Lung microvascular endothelial cell (primary cell): ENCODE data around the gene TP53TG5. TPM values are rescaled to one million over a fixed set of nuclear protein-coding genes. Genes with fewer than 3 reads are reported as not detected.
"Not testable (repeated sequence)": the region's sequence is repeated elsewhere in the genome, so short reads cannot be mapped to it uniquely, and the experiment has no call there.

Experiments used
- DNase-seq, 2 donors: peaks; one replicate each; pipeline versions ENCODE4 v3.0.0 to v3.0.0-alpha.2; 2010; ENCODE audit warnings: low read depth in 2 of 2
- total RNA-seq: library from RNA; depleted of rRNA; stranded (reverse); fragments of >200 nt; gene quantifications from 2 replicates; pipeline ENCODE4 v1.2.1, GENCODE V29; 2014

Gene TP53TG5
- total RNA-seq, 1 donor from 2014 or later: not detected

DNA sequence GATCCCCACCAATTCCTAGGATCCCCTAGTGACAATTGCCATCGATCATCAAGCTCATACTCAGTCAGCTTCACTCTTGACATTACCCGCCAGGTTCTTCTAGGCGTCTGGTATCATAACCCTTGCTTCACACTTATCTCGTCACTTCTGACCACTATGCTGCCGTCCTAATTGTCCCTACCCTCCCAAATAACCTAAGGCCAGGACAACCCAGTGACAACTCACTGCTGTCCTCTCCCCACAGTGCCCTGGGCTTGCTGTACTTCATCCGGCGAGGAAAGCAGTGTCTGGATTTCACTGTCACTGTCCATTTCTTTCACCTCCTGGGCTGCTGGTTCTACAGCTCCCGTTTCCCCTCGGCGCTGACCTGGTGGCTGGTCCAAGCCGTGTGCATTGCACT, 11.5 kb downstream of the TP53TG5 start:
- DNase-seq: no peak

DNA sequence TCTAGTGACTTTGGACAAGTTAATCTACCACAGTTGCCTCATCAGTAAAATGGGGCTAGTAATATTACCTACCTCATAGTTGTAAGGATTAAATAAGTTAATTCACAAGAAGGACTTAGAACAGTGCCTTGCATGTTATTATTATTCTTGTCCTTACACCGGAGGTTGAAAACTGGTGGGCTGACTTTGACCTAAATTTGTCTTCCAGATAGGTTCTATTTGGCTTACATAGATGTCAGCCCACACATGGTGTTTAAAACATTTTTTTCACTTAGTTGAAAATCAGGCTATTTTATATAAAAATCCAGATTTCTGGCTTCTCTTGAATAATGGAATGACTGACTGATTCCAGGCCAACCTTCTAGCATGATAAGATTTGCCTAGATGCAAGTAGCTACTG, 11.9 kb downstream of the TP53TG5 start:
- no peak for DNase-seq

DNA sequence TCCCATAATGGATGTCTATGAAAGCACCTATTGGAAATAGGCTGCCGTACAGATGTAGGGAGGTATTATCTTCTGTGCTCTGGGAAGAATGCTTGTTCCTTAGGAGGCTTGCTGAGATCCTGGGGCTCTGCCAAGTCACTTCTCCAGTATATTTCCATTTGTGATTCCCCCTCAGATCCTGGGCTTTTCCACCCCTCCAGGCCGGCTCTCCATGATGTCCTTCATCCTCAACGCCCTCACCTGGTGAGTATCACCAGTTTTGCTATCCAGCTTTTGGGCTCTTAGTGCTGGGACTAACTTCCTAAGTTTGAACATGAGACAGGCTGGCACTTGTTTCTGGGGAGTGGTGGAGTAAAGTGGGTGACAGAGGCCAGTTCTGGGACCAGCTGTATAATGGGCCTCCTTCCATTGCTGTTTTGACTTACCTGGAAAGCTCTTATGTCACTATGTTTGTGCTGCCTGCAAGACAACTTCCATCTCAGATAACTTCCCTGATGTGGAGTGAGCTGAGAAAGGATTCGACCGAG, 12.6 kb downstream of the TP53TG5 start:
- no peak for DNase-seq

DNA sequence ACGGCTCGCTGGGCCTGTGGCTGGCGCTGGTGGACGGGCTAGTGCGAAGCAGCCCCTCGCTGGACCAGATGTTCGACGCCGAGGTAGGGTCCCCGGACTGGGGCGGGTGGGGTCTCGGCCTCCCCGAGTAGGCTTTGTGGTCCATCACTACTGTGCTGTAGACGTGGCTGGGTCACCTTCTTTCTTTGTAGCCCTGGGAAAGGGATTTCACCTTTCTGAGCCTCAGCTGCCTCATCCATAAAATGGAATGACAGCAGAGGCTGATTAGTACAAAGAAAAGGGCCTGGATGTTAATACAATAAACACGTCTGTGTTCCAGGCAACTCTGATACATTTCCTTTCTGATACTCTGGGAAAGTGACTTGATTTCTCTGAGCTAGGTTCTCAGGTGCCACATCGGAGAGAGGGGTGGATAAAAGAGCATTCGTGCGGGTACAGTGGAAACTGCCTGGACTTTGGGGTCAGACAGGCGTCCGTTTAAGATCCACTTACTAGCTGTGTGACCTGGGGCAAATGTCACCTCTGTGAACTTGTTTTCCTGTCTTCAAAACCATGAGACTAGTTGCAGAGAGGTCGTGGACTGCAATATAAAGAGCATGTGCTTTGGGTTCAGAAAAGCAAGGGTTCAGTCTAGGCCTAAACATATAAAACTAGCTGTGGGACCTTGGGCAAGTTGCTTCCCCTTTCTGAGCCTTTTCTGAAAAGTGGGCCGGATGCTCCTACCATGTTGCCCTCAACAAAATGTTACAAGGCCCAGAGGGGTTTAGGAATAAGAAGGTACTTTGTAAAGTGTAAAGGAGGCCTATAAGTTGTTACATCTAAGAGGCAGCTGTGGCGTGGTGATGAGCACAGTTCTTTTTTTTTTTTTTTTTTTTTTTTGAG, 14.3 kb downstream of the TP53TG5 start:
- DNase-seq: peak in 1 of 2 donors; percentile 55

DNA sequence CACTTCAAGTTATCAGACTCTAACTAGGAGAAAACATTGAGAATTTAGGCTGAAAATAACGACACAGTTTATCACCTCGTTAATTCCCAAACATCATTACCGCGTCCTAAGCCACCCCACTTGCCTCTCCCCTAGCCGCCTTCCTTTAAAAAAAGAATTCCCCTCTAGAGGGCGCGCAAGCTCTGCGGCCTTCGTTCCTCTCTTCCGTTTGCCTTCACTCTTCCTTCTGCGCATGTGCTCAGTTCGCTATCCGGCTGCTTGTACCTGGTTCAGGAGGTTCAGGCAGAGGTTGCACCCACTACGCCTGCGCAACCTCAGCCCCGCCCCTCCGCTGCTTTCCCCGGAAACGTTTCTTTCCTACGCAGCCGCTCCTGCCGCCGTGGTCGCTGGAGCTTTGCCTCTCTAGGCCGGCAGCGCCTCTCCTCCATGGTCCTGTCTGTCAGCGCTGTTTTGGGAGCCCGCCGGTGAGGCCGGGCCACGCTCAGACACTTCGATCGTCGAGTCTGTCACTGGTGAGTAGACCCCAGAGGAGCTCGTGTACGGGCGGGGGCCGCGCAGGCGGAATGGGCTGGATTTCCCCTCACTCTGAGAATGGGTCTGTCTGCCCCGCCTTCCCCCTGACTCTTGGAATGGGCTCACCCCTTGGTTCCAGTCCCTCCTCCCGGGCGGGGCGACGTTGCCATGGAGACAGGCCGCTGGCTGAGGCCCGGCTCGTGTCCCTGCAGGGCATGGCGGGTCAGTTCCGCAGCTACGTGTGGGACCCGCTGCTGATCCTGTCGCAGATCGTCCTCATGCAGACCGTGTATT, 15.1 kb downstream of the TP53TG5 start, which contains the start of gene SYS1:
Gene SYS1, plus strand, starts transcription at position 353 of the 807 bp plus-strand sequence. Its CDS starts 376 bp downstream, at position 729.
- peak; percentile 98 to 99 for DNase-seq

DNA sequence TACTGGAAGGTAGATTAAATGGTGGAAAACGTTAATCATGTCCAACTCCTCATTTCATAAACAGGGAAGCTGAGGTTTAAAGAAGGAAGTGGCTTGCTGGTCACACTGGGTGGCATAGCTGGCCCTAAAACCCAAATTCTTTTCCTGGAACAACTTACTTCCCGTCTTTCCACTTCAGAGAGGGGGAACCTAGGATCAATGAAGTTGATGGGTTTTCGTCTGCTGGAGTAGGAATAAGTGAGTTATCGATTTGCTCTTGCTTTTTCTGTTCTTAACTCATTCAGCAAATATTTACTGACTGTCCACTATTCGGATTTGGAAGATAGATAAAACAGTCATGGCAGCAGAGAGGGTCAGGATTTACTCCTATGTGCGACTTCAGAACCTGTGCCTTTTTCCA, 16.3 kb downstream of the TP53TG5 start:
- no peak for DNase-seq

DNA sequence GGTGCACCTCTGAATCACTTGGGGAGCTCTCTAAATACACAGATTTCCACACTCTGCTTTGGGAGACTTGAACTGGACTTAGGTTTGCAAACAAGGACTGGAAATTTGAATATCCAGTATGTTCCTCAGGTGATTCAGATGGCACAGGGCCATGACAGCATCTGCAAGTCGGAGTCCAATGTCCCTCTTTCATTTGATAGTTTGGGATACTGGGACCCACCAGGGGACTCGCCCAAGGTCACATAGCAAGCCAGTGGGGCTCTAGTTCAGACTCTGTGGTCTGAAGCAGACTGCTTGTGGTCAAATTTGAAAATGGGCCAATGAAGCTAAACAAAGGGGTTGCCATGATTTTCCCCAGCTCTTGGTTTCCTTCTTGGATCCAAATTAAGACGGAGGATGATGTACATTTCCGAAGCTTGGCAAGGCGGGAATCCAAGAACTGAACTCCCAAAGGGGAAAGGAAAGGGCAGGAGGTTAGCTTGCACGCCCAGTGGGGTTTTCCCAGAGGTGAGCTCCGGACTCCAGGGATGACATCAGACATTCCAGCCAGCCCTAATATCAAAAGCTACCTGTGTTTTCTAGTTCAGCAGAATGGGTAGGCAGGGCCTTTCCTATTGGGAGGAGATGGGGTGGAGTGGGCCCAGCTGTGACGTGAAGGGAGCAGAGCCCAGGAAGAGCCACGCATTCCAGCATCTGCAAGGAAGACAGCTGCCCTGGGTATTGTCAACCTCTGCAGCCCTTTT, 18.5 kb downstream of the TP53TG5 start:
- DNase-seq: peak; percentile 71 to 90

DNA sequence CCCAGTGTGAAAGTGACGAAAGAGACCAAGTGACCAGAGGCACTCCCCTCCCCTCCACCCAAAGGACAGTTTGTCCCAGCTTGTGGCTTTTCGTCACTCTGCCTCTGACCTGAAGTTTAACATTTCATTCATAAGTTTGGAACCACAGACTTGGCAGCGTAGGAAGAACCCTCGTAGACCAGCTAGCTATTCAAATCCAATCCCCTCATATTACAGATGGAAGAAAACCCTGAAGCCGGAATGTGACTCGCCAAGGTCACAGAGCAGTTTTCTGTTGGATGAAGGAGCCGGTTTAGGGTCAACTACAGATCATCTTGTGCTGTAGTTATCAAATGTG, 19.1 kb downstream of the TP53TG5 start:
- DNase-seq: peak in 1 of 2 donors; percentile 53

DNA sequence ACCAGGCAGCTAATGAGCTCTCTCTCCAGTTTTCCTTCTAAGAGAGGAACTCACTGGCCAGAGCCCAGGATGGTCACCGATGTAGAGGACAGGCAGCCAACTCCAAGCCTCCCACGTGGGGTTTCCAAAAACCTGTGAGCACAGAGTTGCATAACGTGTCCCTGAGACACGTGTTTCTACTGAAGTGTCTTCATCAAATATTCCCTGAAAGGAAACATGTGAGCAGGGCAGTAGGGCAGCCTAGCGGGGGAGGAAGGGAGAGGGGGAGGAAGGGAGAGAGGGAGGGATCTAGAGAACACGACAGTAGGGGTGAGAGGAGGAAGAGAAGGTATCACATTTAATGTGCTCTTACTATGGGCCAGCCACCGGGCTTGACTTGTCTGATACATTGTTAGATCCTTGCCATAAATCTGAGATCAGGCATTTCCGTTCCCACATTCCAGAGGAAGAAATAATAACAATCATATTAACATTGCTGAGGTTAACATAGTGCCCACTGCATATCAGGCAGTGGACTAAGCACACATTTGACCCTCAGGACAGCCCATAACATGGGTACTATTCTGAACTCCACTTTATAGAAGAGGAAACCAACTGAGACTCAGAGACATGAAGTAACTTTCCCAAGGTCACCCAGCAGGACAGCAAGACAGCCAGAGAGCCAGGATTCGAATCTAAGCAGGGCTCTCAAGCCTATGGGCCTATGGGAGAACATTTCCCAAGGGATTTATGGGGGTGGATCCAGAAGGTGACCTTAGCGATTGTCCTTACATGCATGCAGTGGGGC, 19.6 kb downstream of the TP53TG5 start:
- peak; percentile 85 to 87 for DNase-seq

DNA sequence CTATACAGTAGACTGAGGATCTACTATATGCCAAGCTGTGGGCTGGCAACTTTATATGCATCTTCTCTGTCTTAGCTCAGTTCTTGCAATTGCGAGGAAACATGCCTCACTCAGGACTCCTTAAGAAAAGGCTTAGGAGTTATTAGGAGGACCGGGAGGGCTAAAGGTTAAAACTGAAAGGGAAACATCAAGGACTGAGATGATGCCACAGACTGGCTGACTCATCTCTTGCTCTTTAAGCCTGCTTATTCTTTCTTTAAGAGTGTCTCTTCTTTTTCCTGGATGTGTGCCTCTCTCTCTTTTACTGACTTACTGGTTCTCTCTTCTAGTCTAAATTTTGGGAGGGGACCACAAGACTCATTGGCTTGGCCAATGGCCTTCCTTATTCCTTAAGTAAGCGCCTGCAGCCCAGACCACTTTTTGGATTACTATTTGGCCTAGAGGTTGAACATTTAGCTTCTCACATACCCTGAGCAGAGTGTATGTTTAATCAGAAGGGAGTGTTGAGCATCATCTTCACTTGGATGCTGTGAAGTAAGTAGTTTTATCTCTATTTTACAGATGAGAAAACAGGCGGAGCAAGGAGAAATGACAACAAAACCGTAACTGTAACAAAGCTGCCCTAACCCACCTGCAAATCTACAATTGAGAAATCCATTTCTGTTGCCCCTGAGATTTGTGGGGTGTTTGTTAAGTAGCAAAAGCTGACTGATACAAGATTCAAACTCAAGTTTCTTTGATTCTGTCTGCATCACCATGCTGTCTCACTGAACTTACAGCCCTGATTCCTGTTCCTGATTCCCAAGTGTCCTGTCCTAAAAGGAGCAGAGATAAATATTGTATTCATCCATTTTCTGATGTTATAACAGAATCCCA, 22.7 kb downstream of the TP53TG5 start:
- peak in 1 of 2 donors; percentile 73 for DNase-seq

DNA sequence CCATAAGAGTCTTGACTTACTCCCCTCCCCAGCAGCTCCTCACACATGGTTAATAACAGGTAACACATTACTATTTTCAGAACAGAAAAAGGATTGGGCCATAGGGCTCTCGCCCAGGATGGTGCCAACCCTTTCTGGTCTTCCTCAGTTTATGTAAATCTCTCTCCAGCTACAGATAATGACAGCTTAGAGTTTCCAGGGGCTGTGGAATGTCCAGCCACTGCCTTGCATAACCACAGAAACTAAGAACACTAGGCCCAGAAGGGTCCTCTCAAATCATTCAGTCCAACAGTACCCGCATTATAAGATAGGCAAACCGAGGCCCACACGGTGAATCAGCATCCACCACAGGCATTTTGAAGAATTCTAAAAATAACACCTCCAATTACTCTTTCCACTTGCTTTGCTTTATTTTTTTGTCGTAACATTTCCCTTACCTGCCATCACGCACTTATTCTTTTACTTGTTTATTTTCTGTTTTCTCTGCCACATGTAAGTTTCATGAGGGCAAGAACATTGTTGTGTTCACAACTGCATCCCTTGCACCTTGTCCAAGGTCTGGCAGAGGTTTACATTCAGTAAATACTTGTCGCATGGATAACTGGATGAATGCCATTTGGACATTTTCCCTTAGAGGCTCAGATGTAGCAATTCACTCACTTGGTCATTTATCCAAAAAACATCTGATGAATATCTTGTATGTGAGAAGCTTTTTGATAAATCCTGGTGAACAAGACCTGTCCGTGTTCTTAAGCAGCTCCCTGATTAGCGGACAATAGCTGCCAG, 23.5 kb downstream of the TP53TG5 start:
- DNase-seq: no peak

DNA sequence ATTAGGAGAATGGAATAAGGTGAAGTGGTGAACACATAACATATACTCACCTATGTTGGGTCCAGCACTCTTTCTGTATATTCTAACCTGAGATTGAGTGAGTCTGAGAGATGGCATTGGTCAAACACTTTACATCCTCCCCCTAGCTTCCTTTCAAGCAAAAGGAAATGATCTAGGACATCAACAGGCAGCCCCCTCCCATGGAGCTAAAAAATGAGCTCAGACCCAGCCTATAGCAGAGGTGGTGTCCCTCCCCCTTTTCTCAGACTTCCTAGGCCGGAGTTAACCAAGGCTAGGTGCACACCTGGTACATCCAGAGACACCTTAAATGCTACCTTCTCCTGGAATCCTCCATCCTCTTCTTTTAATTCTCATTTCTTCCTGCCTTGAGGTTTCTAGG, 24.4 kb downstream of the TP53TG5 start:
- DNase-seq: no peak

DNA sequence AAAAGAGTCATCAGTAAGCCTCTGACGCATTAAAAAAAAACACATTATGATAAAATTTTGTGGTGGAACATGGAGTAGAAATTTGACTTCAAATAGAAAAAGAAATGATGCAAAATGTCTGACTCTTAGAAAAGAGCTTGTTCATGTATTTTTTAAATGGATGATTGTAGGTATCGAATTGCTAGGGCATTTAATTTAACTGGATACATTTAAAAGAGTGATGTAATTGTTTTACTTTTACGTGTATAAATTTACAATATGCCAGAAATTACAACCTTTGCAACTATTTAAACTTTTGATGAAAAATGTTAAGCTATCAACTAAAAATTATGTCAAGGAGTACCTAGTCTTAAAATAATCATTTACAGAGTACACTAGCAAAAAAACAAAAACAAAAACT, 25.4 kb downstream of the TP53TG5 start:
- no peak for DNase-seq

DNA sequence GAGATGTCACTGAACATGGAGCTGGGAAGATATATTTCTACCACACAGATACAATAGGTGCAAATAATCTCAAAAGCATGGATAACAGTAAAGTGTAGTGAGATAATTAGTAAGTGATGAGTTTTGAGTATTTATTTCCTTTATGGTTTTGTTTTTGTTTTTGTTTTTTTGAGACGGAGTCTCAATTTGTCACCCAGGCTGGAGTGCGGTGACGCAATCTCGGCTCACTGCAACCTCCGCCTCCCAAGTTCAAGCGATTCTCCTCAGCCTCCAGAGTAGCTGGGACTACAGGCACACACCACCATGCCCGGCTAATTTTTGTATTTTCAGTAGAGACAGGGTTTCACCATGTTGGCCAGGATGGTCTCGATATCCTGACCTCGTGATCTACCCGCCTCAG, 27.3 kb downstream of the TP53TG5 start:
- DNase-seq: not testable (repeated sequence)

DNA sequence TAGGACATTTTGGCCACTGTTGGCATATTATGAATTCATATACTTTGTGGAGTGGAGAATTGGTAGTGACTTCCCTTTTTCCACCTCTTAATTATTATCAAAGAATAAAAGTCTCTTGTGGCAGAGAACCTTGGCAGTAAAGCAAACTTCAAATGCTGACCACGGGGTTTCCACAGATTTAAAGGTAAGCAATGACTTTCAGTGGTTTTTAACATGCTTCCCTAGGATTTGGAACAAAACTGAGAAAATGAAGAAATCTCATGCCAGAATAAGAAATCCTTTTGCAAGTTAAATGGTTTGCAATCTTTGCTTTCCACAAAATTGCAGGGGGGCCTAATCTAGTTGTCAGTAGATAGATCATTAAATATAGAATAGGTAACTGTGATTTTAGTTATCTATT, 27.9 kb downstream of the TP53TG5 start:
- no peak for DNase-seq

DNA sequence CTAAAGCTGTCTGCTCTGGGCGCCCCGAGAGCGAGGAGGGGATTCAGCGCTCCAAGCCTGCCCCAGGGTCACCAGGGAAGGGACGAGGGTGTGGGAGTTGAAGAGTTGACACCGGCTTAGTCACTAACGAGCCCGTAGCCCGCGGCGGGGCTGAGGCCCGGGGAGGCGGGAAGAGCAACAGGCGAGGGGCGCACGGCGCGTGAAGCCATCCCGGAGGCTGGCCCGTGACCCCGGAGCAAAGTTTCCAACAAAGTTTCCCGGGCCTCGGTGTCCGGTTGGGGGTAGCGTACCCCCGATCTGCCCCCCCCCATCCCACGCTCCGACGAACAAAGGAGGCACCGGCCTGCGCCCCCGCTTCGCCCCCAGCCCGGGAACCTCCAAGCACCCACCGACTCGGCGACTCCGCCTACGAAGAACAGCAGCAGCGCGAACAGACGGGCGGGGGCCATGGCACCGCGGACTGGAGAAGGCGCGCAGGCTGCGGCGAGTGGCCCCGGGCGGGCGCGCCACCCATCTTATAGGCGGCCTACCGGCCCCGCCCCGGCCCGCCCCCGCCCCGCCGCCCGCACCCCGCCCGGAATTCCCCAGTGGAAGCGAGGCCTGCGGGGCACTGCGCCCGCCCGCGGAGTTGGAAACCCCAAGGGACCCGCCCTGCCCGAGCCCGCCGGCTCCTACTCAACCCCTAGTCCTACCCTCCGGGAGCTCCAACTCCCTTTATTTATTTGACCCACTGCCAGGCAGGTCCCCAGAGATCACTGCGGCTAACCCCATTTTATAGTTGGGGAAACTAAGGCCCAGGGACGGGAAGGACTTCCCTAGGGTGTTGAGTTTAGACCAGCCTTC, 30.0 kb downstream of the TP53TG5 start, which contains the start of gene SDC4:
Gene SDC4, minus strand, starts transcription at position 489 of the 843 bp plus-strand sequence. Its CDS starts 40 bp downstream, at position 449.
- DNase-seq: peak; percentile 65 to 78

DNA sequence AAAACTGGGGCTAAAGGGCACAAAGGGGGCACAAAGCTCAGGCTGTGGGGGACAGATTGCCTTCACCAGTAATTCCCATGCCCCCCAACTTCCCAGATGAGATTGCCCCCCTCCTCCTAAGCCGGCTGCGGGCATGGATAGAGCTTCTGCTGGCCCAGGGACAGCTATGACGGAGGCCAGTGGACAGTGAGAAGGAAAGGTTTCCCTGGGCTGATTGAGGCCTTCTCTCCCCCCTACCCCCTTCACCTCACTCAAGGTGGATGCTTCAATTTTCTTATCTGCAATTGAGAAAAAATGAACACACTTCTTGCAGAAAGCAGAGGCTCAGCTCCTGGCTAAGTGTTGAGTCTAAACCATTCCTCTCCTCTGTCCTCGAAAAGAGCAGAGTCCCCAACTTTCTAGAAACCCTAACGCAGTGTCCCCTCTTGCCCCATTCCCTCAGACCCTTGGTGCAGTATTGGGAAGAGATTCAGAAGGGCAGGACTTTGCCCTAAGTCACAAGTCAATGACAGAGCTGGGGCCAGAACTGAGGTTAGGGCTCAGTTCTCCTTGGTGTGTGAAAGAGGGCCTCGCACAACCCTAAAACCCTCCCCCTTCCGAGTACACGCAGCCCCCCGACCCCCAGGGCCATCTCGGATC, 30.7 kb downstream of the TP53TG5 start:
- peak in 1 of 2 donors; percentile 36 for DNase-seq
